Heart left ventricle (tissue), 13 donors: Measurements from ENCODE around the gene VWA5B1.

Source experiments
- CTCF ChIP-seq, 12 donors: fragments of 200-600 bp; sonication (generic) in 4 of 12; IDR thresholded peaks; one replicate each; pipeline versions ENCODE4 v1.5.0 to v1.8.0; 2018 to 2022; ENCODE audit warnings: antibody characterized with exemption in 12 of 12, mild to moderate bottlenecking in 5 of 12
- POLR2A ChIP-seq, 2 donors: fragments of 450-650 bp; IDR thresholded peaks; one replicate each; pipeline ENCODE4 v1.6.1; 2017; ENCODE audit warnings: antibody characterized with exemption in 2 of 2, mild to moderate bottlenecking in 2 of 2, moderate library complexity in 2 of 2
- donor health status: ischemic (EF 13 %, LVEDD 7.1; RV severe dilation, severe dysfunction).
- donor health status: DM: no; HTN: yes; CAD: no.
- donor health status: DM: no; HTN: no; CAD: no.
- donor health status: ischemic (EF 25% LVEDD 6.9; RV normal size, moderate dysfunction).
- donor health status: ischemic (EF 25% LVEDD 5.7; RV mildly dilated, moderate dysfunction).
- donor health status: ischemic (EF 35%, LVEDD 5.7; RV mildly dilated, moderate dysfunction).
- donor health status: nonischemic (EF 11% LVEDD 7.7; RV severe dilation, severe dysfunction).
- donor health status: DM: yes; HTN: yes; CAD: no.
- donor health status: PGD.
- donor health status: ischemic (EF 29% LVEDD 5.4; RV normal size, mild dysfunction).
- donor health status: nonischemic (EF 23%, LVEDD 6.1; RV moderate dilation, normal function).

- TF ChIP-seq CTCF (IDR thresholded peaks at IDR 0.05) (no peak), POLR2A (IDR thresholded peaks at IDR 0.05) (no peak)
These were observed 65.4 kb downstream of the VWA5B1 start for GRCh38 chr1:20355828-20356735.
